ENCODE results near the gene ME2.

- TF ChIP-seq, protein P1, sequence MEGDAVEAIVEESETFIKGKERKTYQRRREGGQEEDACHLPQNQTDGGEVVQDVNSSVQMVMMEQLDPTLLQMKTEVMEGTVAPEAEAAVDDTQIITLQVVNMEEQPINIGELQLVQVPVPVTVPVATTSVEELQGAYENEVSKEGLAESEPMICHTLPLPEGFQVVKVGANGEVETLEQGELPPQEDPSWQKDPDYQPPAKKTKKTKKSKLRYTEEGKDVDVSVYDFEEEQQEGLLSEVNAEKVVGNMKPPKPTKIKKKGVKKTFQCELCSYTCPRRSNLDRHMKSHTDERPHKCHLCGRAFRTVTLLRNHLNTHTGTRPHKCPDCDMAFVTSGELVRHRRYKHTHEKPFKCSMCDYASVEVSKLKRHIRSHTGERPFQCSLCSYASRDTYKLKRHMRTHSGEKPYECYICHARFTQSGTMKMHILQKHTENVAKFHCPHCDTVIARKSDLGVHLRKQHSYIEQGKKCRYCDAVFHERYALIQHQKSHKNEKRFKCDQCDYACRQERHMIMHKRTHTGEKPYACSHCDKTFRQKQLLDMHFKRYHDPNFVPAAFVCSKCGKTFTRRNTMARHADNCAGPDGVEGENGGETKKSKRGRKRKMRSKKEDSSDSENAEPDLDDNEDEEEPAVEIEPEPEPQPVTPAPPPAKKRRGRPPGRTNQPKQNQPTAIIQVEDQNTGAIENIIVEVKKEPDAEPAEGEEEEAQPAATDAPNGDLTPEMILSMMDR (IDR thresholded peaks at IDR 0.05): peak in 1 of 7 experiments; percentile 9
- TF ChIP-seq POLR2AphosphoS5 (IDR thresholded peaks at IDR 0.05): no peak
- TF ChIP-seq POLR2A (IDR thresholded peaks at IDR 0.05): no peak
Observed at GRCh38 chr18:50880119-50880465, 1.2 kb downstream of the ME2 start.

All from stomach (tissue), 4 donors.